Stomach (tissue), 9 donors: ENCODE data around the gene XAGE5. TPM values are rescaled to one million over a fixed set of nuclear protein-coding genes. Genes with fewer than 3 reads are reported as not detected.
"Not testable (repeated sequence)": the region's sequence is repeated elsewhere in the genome, so short reads cannot be mapped to it uniquely, and the experiment has no call there.

Experiments used
- DNase-seq, 2 donors: peaks; one replicate each; pipeline versions ENCODE4 v3.0.0 to v3.0.0-alpha.2; 2013 to 2019
- H3K27ac ChIP-seq, 5 donors: fragments of 200-600 bp in 4 of 5; sonication (generic) in 4 of 5; one replicate each; pipeline ENCODE4 v1.5.1; 2013 to 2019; ENCODE audit warnings: mild to moderate bottlenecking in 1 of 5, moderate library complexity in 1 of 5
- H3K27me3 ChIP-seq, 3 donors: fragments of 200-600 bp; sonication (generic); one replicate each; pipeline ENCODE4 v1.5.1; 2017 to 2019; ENCODE audit warnings: mixed run types in 1 of 3
- H3K36me3 ChIP-seq, 4 donors: fragments of 200-600 bp; sonication (generic); 1 replicate in 3 of 4; 2 replicates in 1 of 4; pipeline ENCODE4 v1.5.1; 2016 to 2019
- H3K4me1 ChIP-seq, 4 donors: fragments of 200-600 bp; sonication (generic); one replicate each; pipeline ENCODE4 v1.5.1; 2016 to 2019
- H3K4me3 ChIP-seq, 4 donors: fragments of 200-600 bp; sonication (generic) in 3 of 4; one replicate each; pipeline ENCODE4 v1.5.1; 2016 to 2019; ENCODE audit warnings: mild to moderate bottlenecking in 1 of 4
- H3K9me3 ChIP-seq, 4 donors: fragments of 200-600 bp; sonication (generic); one replicate each; pipeline ENCODE4 v1.5.1; 2016 to 2019
- EP300 ChIP-seq: sonication (generic); formaldehyde crosslinking; IDR thresholded peaks from one replicate; pipeline ENCODE4 v1.6.1; 2017; ENCODE audit warnings: antibody characterized with exemption
- POLR2A ChIP-seq, 4 donors: fragments of 450-650 bp; IDR thresholded peaks; one replicate each; pipeline ENCODE4 v1.6.1; 2016; ENCODE audit warnings: antibody characterized with exemption in 4 of 4, control low read depth in 2 of 4, mild to moderate bottlenecking in 1 of 4, moderate library complexity in 1 of 4
- POLR2AphosphoS5 ChIP-seq, 3 donors: sonication (generic); formaldehyde crosslinking; IDR thresholded peaks; one replicate each; pipeline ENCODE4 v1.6.1; 2016; ENCODE audit warnings: antibody characterized with exemption in 3 of 3
- WGBS, 5 donors: extraction: QIAGEN DNeasy Blood & Tissue Kit in 3 of 5; methylation state at CpG; one replicate each; pipeline versions ENCODE4 v1.1.5 to v1.1.7; 2013 to 2018; 5-methylcytosine and 5-hydroxymethylcytosine counted together
- intact Hi-C: fragments of 100-400 bp; cut with DNase I; formaldehyde crosslinking; loops from one replicate; pipeline ENCODE4 v1.15.1; 2023; ENCODE audit warnings: low total_unique reads
- polyA plus RNA-seq, 3 donors: library from polyadenylated mRNA; stranded (reverse); fragments of 200-250 nt; gene quantifications; one replicate each; pipeline ENCODE4 v1.2.3, GENCODE V29; 2013
- small RNA-seq, 4 donors: library from RNA; depleted of rRNA; stranded (forward); fragments of <200 nt; gene quantifications; one replicate each; pipeline ENCODE3, GENCODE V24; 2016
- total RNA-seq, 5 donors: library from RNA; depleted of rRNA; stranded (reverse); fragments of >200 nt; gene quantifications; one replicate each; pipeline versions ENCODE4 v1.1.0 to v1.2.3, GENCODE V29; 2014 to 2016
- TF ChIP-seq, protein P1 (sequence below), 7 experiments: fragments of 450-650 bp in 4 of 7; fragments of 200-600 bp in 3 of 7; sonication (generic) in 3 of 7; IDR thresholded peaks; one replicate each; pipeline ENCODE4 v1.5.1; 2016 to 2019; ENCODE audit warnings: antibody characterized with exemption in 7 of 7, control low read depth in 2 of 7, mild to moderate bottlenecking in 1 of 7
- donor health status: healthy with polysubstance abuse.
- donor health status: Bipolar disorder and iron deficiency.
- donor health status: healthy.

Gene XAGE5
- total and polyA plus RNA-seq, 8 donors = not detected

DNA sequence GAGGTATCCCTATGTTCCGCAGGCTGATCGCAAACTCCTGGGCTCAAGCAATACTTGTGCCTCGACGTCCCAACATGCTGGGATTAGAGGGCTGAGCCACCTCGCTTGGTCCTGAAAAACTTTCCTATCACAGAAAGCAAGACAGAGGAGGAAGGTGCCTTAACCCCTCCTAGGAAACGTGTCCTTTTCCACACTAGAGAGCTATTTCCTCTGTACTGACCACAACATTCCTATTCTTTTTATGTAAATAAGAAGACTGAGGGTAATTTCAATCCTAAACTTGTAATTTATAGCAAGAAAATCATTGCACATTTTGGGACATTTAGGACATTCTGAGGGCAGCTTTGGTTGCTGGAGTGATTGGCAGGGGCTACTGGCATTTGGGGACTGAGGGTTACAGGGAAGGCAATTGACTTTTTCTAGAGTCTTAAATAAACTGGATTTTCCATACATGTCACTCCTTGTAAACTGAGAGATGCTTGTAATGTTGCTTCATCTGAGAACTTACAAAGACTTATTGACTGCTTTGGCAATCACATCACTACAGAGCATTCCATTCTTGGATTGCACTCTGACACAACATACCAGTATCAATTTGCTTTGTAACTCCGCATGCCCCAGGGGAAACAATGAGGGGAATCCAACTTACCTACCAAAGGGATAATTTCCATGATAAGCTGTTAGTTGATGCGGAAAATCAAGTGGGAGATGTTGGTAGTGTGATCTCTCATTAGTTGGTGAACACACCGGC is 41.2 kb downstream of the XAGE5 start:
- H3K9me3 ChIP-seq = peaks cover 0 to 17% (median 6%) of the 10 kb centered on the region in 4 donors
- no peaks in the 10 kb centered on the region for H3K36me3 ChIP-seq
- H3K4me1 ChIP-seq = no peaks in the 10 kb centered on the region
- no peak overlapping the region for H3K4me3 ChIP-seq
- H3K27me3 ChIP-seq = peaks cover 0 to 25% (median 0%) of the 10 kb centered on the region in 3 donors
- TF ChIP-seq POLR2A (IDR thresholded peaks at IDR 0.05) (no peak), POLR2AphosphoS5 (IDR thresholded peaks at IDR 0.05) (no peak), EP300 (no peak)
- TF ChIP-seq, protein P1, sequence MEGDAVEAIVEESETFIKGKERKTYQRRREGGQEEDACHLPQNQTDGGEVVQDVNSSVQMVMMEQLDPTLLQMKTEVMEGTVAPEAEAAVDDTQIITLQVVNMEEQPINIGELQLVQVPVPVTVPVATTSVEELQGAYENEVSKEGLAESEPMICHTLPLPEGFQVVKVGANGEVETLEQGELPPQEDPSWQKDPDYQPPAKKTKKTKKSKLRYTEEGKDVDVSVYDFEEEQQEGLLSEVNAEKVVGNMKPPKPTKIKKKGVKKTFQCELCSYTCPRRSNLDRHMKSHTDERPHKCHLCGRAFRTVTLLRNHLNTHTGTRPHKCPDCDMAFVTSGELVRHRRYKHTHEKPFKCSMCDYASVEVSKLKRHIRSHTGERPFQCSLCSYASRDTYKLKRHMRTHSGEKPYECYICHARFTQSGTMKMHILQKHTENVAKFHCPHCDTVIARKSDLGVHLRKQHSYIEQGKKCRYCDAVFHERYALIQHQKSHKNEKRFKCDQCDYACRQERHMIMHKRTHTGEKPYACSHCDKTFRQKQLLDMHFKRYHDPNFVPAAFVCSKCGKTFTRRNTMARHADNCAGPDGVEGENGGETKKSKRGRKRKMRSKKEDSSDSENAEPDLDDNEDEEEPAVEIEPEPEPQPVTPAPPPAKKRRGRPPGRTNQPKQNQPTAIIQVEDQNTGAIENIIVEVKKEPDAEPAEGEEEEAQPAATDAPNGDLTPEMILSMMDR (IDR thresholded peaks at IDR 0.05) = no peak
- H3K27ac ChIP-seq = no peak overlapping the region
- intact Hi-C loops = no loop called here
- DNase-seq = no peak
- 71 to 86% (median 82%) methylated on average over 8 to 9 of the region's 9 CpGs for WGBS, 5 donors

DNA sequence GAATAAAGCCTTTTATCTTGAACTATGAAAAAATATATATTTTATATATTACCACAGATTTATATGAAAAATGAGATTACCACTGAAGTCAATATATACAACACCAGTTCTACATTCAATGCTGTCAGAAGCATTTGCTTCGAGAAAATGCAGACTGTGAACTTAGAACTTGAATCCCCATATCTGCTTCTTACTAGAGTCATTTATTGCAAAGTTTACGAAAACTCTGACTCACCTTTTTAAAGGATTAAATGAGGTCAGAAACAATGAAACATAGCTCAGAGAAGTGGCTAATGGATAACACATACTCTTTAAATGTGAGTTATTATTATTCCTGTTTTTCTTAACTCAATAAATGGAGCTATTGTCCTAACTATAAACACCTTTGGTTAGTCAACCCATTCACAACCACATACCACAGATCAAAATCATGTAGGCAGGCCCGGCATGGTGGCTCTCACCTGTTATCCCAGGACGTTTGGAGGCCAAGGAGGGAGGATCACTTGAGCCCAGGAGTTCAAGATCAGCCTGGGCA is 46.0 kb downstream of the XAGE5 start:
- H3K27ac ChIP-seq, intact Hi-C loops, H3K4me3 ChIP-seq, H3K36me3 ChIP-seq, H3K27me3 ChIP-seq, H3K4me1 ChIP-seq, DNase-seq: not testable (repeated sequence)
- WGBS, 5 donors = 34 to 43% (median 38%) methylated on average over 4 of the region's 4 CpGs
- peaks cover 0 to 13% (median 5%) of the 10 kb centered on the region in 4 donors for H3K9me3 ChIP-seq

DNA sequence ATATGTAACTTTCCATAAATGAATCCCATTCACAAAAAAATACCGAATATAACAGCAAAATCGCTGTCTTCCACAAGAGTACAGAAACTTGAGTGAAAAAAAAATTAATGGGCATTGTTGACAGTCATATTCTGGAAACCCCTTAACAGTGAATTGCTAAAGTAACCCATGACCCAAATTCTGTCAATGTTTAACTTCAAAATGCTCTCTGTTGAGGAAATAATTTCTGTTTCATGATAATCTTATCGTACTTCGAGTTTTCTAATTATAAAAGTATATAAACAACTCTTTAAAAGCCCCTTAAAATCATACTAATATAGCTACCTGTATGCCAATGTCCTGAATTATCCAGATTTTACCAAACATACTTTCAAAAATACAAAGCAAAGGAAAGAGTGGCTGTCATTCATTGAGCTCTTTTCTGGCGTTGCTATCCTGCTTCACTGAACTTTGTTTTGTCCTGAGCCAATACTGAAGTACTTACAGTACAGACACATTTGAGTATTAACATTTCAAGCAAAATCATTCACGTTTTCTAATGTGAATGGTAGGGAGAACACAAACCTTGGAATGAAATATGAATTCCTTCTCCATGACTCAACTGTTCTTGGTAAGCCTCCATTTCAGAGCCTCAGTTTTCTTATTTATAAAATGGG is 54.4 kb downstream of the XAGE5 start:
- 23 to 42% (median 36%) methylated on average over 6 of the region's 6 CpGs for WGBS, 5 donors
- no peaks in the 10 kb centered on the region for H3K9me3 ChIP-seq
- peak in 1 of 2 donors; percentile 37 for DNase-seq
- no peaks in the 10 kb centered on the region for H3K4me1 ChIP-seq
- H3K27me3 ChIP-seq = peaks cover 0 to 4% (median 0%) of the 10 kb centered on the region in 3 donors
- H3K4me3 ChIP-seq = no peak overlapping the region
- TF ChIP-seq, protein P1 (IDR thresholded peaks at IDR 0.05) = no peak
- no peak for TF ChIP-seq POLR2A (IDR thresholded peaks at IDR 0.05)
- TF ChIP-seq POLR2AphosphoS5 (IDR thresholded peaks at IDR 0.05) = no peak
- H3K36me3 ChIP-seq = no peaks in the 10 kb centered on the region
- peak overlapping the region in 1 of 5 donors; percentile 28 for H3K27ac ChIP-seq
- intact Hi-C loops = no loop called here

Small RNA genes within 50 kb of the gene (small RNA-seq; reads per million reads assigned to genes)
- 0 reads per million in 4 donors for gene AC244505.6
- 0 reads per million in 4 donors for gene AC244505.7

Other genes starting within 250 kb of the XAGE5 start
- gene SSX7, start 156.4 kb upstream of the XAGE5 start, total RNA-seq = not detected
- gene SSX7, start 156.4 kb upstream of the XAGE5 start, polyA plus RNA-seq = not detected
- gene SSX2, start 104.1 kb upstream of the XAGE5 start, total RNA-seq = not detected
- gene SSX2, start 104.1 kb upstream of the XAGE5 start, polyA plus RNA-seq = not detected
- gene SSX2B, start 60.0 kb upstream of the XAGE5 start, total RNA-seq = not detected
- gene SSX2B, start 60.0 kb upstream of the XAGE5 start, polyA plus RNA-seq = not detected
- not detected for gene SPANXN5, start 13.9 kb upstream of the XAGE5 start, total RNA-seq
- not detected for gene SPANXN5, start 13.9 kb upstream of the XAGE5 start, polyA plus RNA-seq
- not detected for gene XAGE3, start 56.8 kb downstream of the XAGE5 start, total RNA-seq
- not detected for gene XAGE3, start 56.8 kb downstream of the XAGE5 start, polyA plus RNA-seq
- gene FAM156B, start 86.0 kb downstream of the XAGE5 start, total RNA-seq = 10 to 100 TPM; 11.7 to 28.6 (median 19.4) TPM
- 10 to 100 TPM in 2 of 3 donors, 1 to 10 TPM in 1; 6.0 to 39.5 (median 19.1) TPM for gene FAM156B, start 86.0 kb downstream of the XAGE5 start, polyA plus RNA-seq
- 100 to 1,000 TPM in 1 of 5 donors, 10 to 100 TPM in 4; 19.3 to 196 (median 21.1) TPM for gene FAM156A, start 147.2 kb downstream of the XAGE5 start, total RNA-seq
- 10 to 100 TPM in 1 of 3 donors, 1 to 10 TPM in 2; 4.5 to 13.5 (median 5.8) TPM for gene FAM156A, start 147.2 kb downstream of the XAGE5 start, polyA plus RNA-seq
- 1 to 10 TPM in 2 of 5 donors, not detected in 3; 1.0 to 7.5 TPM for gene GPR173, start 237.5 kb downstream of the XAGE5 start, total RNA-seq
- under 1 TPM in 2 of 3 donors, not detected in 1; 0.44 to 0.53 TPM for gene GPR173, start 237.5 kb downstream of the XAGE5 start, polyA plus RNA-seq